HCT116 (cell line): Measurements from ENCODE around the gene PPP1R12C. TPM values are rescaled to one million over a fixed set of nuclear protein-coding genes. Genes with fewer than 3 reads are reported as not detected.

ENCODE experiments used
- ATAC-seq: fragments of 200-7000 bp; cut with Tn5 transposase; 2 replicates; pipeline ENCODE4 v1.9.1; 2020; ENCODE audit warnings: mild to moderate bottlenecking, moderate library complexity
- BruUV-seq: library from RNA; stranded (reverse); fragments of 400-500 nt; replicated peaks from 2 replicates; lab custom pipeline; 2021; lab: Mats Ljungman, UMichigan
- CTCF ChIA-PET: fragments of 300-600 bp; sonication (Branson Sonifier 250); formaldehyde crosslinking; loops from one replicate; lab custom pipeline; 2021; ENCODE audit warnings: antibody characterized with exemption; lab: Charles Lee
- POLR2A ChIA-PET: fragments of 300-600, 350-600 bp; sonication (Branson Sonifier 250); formaldehyde crosslinking; loops from one replicate; lab custom pipeline; 2021; ENCODE audit warnings: antibody characterized with exemption; lab: Charles Lee
- RAD21 ChIA-PET, 2 experiments: fragments of 300-600 bp; sonication (Branson Sonifier 250); formaldehyde crosslinking; loops; one replicate each; lab custom pipeline; 2023; ENCODE audit warnings: low total read pairs in 2 of 2; ENCODE audit not compliant: uncharacterized antibody in 2 of 2, unreplicated experiment in 2 of 2, low non-redundant PET in 1 of 2; lab: Charles Lee
- DNase-seq: peaks from one replicate; pipeline ENCODE4 v3.0.0-alpha.2; 2010; ENCODE audit warnings: low read depth, low spot score
- H2AFZ ChIP-seq: fragments of 200-600 bp; shearing (Covaris generic), sonication (generic); 2 replicates; pipeline ENCODE4 v1.6.1; 2017; ENCODE audit warnings: low read depth, mixed run types, mixed read lengths, antibody characterized with exemption, low read length; ENCODE audit not compliant: poor library complexity, severe bottlenecking
- H3K27ac ChIP-seq: 2 replicates; pipeline ENCODE4 v1.5.1; 2012; ENCODE audit warnings: low read depth, low read length
- H3K27me3 ChIP-seq: fragments of 200-600 bp; sonication (generic); 2 replicates; pipeline ENCODE4 v1.6.1; 2016; ENCODE audit warnings: mixed run types, low read length, mixed read lengths; ENCODE audit not compliant: insufficient read depth
- H3K36me3 ChIP-seq, 2 experiments: fragments of 200-500 bp in 1 of 2; fragments of 200-600 bp in 1 of 2; sonication (Bioruptor generic) in 1 of 2; sonication (generic) in 1 of 2; 2 replicates each; pipeline versions ENCODE4 v1.5.1 to v1.6.1; 2014 to 2016; ENCODE audit warnings: low read length in 2 of 2, inconsistent platforms in 1 of 2, mixed read lengths in 1 of 2, mixed run types in 1 of 2; ENCODE audit not compliant: insufficient read depth in 2 of 2, control insufficient read depth in 1 of 2
- H3K4me1 ChIP-seq, 2 experiments: fragments of 200-600 bp in 1 of 2; sonication (generic) in 1 of 2; 2 replicates each; pipeline versions ENCODE4 v1.5.1 to v1.6.1; 2012 to 2017; ENCODE audit warnings: low read length in 2 of 2, inconsistent platforms in 1 of 2, mild to moderate bottlenecking in 1 of 2, mixed read lengths in 1 of 2, mixed run types in 1 of 2, moderate library complexity in 1 of 2; ENCODE audit not compliant: insufficient read depth in 2 of 2, control insufficient read depth in 1 of 2
- H3K4me2 ChIP-seq: fragments of 200-600 bp; sonication (generic); 2 replicates; pipeline ENCODE4 v1.6.1; 2017; ENCODE audit warnings: mixed run types, low read length, mixed read lengths
- H3K4me3 ChIP-seq, 2 experiments: fragments of 200-600 bp in 1 of 2; sonication (generic) in 1 of 2; replicated peaks in 1 of 2; 2 replicates each; pipeline ENCODE4 v1.5.1; 2011 to 2016; ENCODE audit warnings: low read length in 2 of 2, control low read depth in 1 of 2, low read depth in 1 of 2, mild to moderate bottlenecking in 1 of 2, mixed read lengths in 1 of 2, mixed run types in 1 of 2
- H3K79me2 ChIP-seq: fragments of 200-600 bp; sonication (generic); 2 replicates; pipeline ENCODE4 v1.6.1; 2017; ENCODE audit warnings: mild to moderate bottlenecking, mixed run types, low read length, moderate library complexity, mixed read lengths; ENCODE audit not compliant: insufficient read depth
- H3K9ac ChIP-seq: fragments of 200-600 bp; sonication (generic); 2 replicates; pipeline ENCODE4 v1.6.1; 2016; ENCODE audit warnings: low read length, mixed read lengths
- H3K9me2 ChIP-seq: fragments of 200-600 bp; sonication (generic), shearing (Covaris generic); 2 replicates; pipeline ENCODE4 v1.6.1; 2017; ENCODE audit warnings: mixed run types, mild to moderate bottlenecking, moderate library complexity; ENCODE audit not compliant: insufficient read depth
- H3K9me3 ChIP-seq, 2 experiments: fragments of 200-500 bp in 1 of 2; fragments of 200-600 bp in 1 of 2; sonication (Bioruptor generic) in 1 of 2; sonication (generic) in 1 of 2; 2 replicates each; pipeline ENCODE4 v1.6.1; 2014 to 2017; ENCODE audit warnings: low read length in 2 of 2, mixed read lengths in 2 of 2, inconsistent platforms in 1 of 2, low read depth in 1 of 2, mild to moderate bottlenecking in 1 of 2, mixed run types in 1 of 2, moderate library complexity in 1 of 2; ENCODE audit not compliant: control insufficient read depth in 1 of 2, insufficient read depth in 1 of 2
- H4K20me1 ChIP-seq: fragments of 200-600 bp; sonication (generic), shearing (Covaris generic); 2 replicates; pipeline ENCODE4 v1.6.1; 2017; ENCODE audit warnings: mixed run types, mild to moderate bottlenecking, moderate library complexity; ENCODE audit not compliant: insufficient read depth
- SIN3A ChIP-seq: IDR thresholded peaks from 2 replicates; pipeline ENCODE4 v1.6.1; 2012; ENCODE audit warnings: low read depth
- intact Hi-C: fragments of 100-400 bp; cut with micrococcal nuclease; formaldehyde crosslinking; loops from 2 replicates; pipeline ENCODE4 v1.10.0; 2022
- total RNA-seq: library from RNA; stranded (reverse); gene quantifications from one replicate; pipeline ENCODE4 v1.2.1, GENCODE V29; 2021; ENCODE audit not compliant: unreplicated experiment
- TF ChIP-seq, protein P1 (sequence below), 3 experiments: fragments of 200-600 bp in 1 of 3; sonication (generic) in 1 of 3; IDR thresholded peaks in 2 of 3; conservative IDR thresholded peaks in 1 of 3; 2 replicates each; pipeline ENCODE4 v1.5.1; 2012 to 2017; ENCODE audit warnings: low read depth in 2 of 3, low read length in 2 of 3, antibody characterized with exemption in 1 of 3, borderline replicate concordance in 1 of 3, control low read depth in 1 of 3, mild to moderate bottlenecking in 1 of 3, mixed read lengths in 1 of 3, mixed run types in 1 of 3, moderate library complexity in 1 of 3; ENCODE audit not compliant: insufficient read depth in 1 of 3

PPP1R12C gene
- total RNA-seq, 1 experiment from 2014 or later = 83.2 TPM

GRCh38 chr19:55098716-55099556, 18.5 kb downstream of the PPP1R12C start:
- no peaks in the 10 kb centered on the region for H3K79me2 ChIP-seq
- peak; percentile 44; the same call in 1 of the 2 replicates for ATAC-seq
- intact Hi-C loops = no loop called here

More at GRCh38 chr19:55098716-55099556, 18.5 kb downstream of the PPP1R12C start:
- ChIA-PET POLR2A (no interaction called here), CTCF (no interaction called here), RAD21 (no interaction called here)
- H3K9me3 ChIP-seq = no peaks in the 10 kb centered on the region
- no peaks in the 10 kb centered on the region for H4K20me1 ChIP-seq
- H3K9me2 ChIP-seq = no peaks in the 10 kb centered on the region
- peaks cover 6 to 12% of the 10 kb centered on the region in 2 experiments; a peak in 3 of 4 replicates for H3K36me3 ChIP-seq
- no peak overlapping the region for H3K27ac ChIP-seq
- H3K9ac ChIP-seq = no peak overlapping the region
- H3K4me2 ChIP-seq = no peak overlapping the region
- H3K27me3 ChIP-seq = no peaks in the 10 kb centered on the region
- no peak overlapping the region for H3K4me3 ChIP-seq
- TF ChIP-seq SIN3A = no peak
- TF ChIP-seq, protein P1, sequence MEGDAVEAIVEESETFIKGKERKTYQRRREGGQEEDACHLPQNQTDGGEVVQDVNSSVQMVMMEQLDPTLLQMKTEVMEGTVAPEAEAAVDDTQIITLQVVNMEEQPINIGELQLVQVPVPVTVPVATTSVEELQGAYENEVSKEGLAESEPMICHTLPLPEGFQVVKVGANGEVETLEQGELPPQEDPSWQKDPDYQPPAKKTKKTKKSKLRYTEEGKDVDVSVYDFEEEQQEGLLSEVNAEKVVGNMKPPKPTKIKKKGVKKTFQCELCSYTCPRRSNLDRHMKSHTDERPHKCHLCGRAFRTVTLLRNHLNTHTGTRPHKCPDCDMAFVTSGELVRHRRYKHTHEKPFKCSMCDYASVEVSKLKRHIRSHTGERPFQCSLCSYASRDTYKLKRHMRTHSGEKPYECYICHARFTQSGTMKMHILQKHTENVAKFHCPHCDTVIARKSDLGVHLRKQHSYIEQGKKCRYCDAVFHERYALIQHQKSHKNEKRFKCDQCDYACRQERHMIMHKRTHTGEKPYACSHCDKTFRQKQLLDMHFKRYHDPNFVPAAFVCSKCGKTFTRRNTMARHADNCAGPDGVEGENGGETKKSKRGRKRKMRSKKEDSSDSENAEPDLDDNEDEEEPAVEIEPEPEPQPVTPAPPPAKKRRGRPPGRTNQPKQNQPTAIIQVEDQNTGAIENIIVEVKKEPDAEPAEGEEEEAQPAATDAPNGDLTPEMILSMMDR (IDR thresholded peaks at IDR 0.05 in 2 of 3, conservative IDR thresholded peaks at IDR 0.05 in 1 of 3; ENCODE audit: borderline replicate concordance in 1 of 3, insufficient read depth in 1 of 3, low read depth in 2 of 3, low read length in 2 of 3) = 0 out of 6 replicates have a peak, but pooled peaks of 2 of the 3 experiments have one; percentile 15 to 21
- H3K4me1 ChIP-seq = no peaks in the 10 kb centered on the region
- H2AFZ ChIP-seq = no peak overlapping the region
- no peak for DNase-seq
- BruUV-seq = no TSS peak
